A673 (cell line): ENCODE results near the gene FRMPD1. TPM values are rescaled to one million over a fixed set of nuclear protein-coding genes. Genes with fewer than 3 reads are reported as not detected.

Experiments used
- BruUV-seq: library from RNA; stranded (reverse); fragments of 400-500 nt; replicated peaks from 2 replicates; lab custom pipeline; 2021; lab: Mats Ljungman, UMichigan
- CTCF ChIA-PET: fragments of 300-600 bp; sonication (Branson Sonifier 250); formaldehyde crosslinking; loops from one replicate; lab custom pipeline; 2022; ENCODE audit warnings: antibody characterized with exemption; lab: Charles Lee
- POLR2A ChIA-PET: fragments of 300-600 bp; sonication (Branson Sonifier 250); formaldehyde crosslinking; loops from one replicate; lab custom pipeline; 2022; ENCODE audit warnings: antibody characterized with exemption; ENCODE audit not compliant: low non-redundant PET; lab: Charles Lee
- DNase-seq: peaks from one replicate; pipeline ENCODE4 v3.0.0-alpha.2; 2015; ENCODE audit warnings: low spot score
- H3K27ac ChIP-seq: fragments of 200-600 bp; sonication (generic); 2 replicates; pipeline ENCODE4 v1.5.1; 2016; ENCODE audit warnings: mixed run types, low read depth, mild to moderate bottlenecking, mixed read lengths, antibody characterized with exemption, low read length; ENCODE audit not compliant: poor library complexity, severe bottlenecking
- H3K27me3 ChIP-seq: fragments of 200-600 bp; sonication (generic); replicated peaks from 2 replicates; pipeline ENCODE4 v1.6.1; 2017; ENCODE audit warnings: mixed run types, low read depth, mild to moderate bottlenecking, mixed read lengths, antibody characterized with exemption, low read length; ENCODE audit not compliant: insufficient read depth, poor library complexity
- H3K36me3 ChIP-seq: fragments of 200-600 bp; sonication (generic); 2 replicates; pipeline ENCODE4 v1.6.1; 2016; ENCODE audit warnings: mixed run types, mild to moderate bottlenecking, mixed read lengths, antibody characterized with exemption, low read length; ENCODE audit not compliant: insufficient read depth, poor library complexity, severe bottlenecking
- H3K4me1 ChIP-seq: fragments of 200-600 bp; sonication (generic); 2 replicates; pipeline ENCODE4 v1.6.1; 2017; ENCODE audit warnings: mixed run types, mild to moderate bottlenecking, mixed read lengths, antibody characterized with exemption, low read length; ENCODE audit not compliant: insufficient read depth, poor library complexity, severe bottlenecking
- H3K4me3 ChIP-seq: fragments of 200-600 bp; sonication (generic); 2 replicates; pipeline ENCODE4 v1.5.1; 2016; ENCODE audit warnings: low read depth, mixed run types, mild to moderate bottlenecking, mixed read lengths, low read length; ENCODE audit not compliant: poor library complexity, severe bottlenecking
- H3K9me3 ChIP-seq: fragments of 200-600 bp; sonication (generic); 2 replicates; pipeline ENCODE4 v1.6.1; 2016; ENCODE audit warnings: mixed run types, low read depth, mild to moderate bottlenecking, mixed read lengths, antibody characterized with exemption, low read length; ENCODE audit not compliant: poor library complexity, severe bottlenecking
- EZH2 ChIP-seq: fragments of 200-600 bp; sonication (generic); IDR thresholded peaks from 2 replicates; pipeline ENCODE4 v1.6.1; 2017; ENCODE audit warnings: borderline replicate concordance, low read depth, mild to moderate bottlenecking, mixed read lengths, antibody characterized with exemption, low read length; ENCODE audit not compliant: poor library complexity, severe bottlenecking
- intact Hi-C: fragments of 100-400 bp; cut with micrococcal nuclease; formaldehyde crosslinking; loops from one replicate; pipeline ENCODE4 v1.10.0; 2022; ENCODE audit not compliant: unreplicated experiment
- total RNA-seq: library from RNA; stranded (reverse); gene quantifications from 2 replicates; pipeline ENCODE4 v1.2.3, GENCODE V29; 2021
- TF ChIP-seq, protein P1 (sequence below): fragments of 300-800, 200-600 bp; sonication (generic); conservative IDR thresholded peaks from 2 replicates; pipeline ENCODE4 v1.5.1; 2017; ENCODE audit warnings: low read depth, mild to moderate bottlenecking, antibody characterized with exemption, low read length, moderate library complexity, mixed read lengths

FRMPD1 gene
- total RNA-seq, 1 experiment from 2014 or later, result not detected

DNA sequence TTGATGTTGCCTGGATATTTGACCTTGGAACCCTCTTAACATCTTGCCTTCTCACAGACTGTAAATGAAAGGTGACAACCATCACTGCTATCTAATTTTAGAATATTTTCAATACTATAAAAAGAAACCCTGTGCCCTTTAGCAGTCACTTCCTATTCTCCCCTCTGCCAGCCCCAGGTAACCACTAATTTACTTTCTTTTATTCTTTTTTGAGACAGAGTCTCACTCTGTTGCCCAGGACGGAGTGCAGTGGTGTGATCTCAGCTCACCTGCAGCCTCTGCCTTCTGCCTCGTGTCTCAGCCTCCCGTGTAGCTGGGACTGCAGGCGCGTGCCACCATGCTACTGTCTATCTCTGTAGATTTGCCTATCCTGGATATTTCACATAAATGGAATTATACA lies 43.6 kb downstream of the FRMPD1 start:
- TF ChIP-seq EZH2, result no peak
- TF ChIP-seq, protein P1, sequence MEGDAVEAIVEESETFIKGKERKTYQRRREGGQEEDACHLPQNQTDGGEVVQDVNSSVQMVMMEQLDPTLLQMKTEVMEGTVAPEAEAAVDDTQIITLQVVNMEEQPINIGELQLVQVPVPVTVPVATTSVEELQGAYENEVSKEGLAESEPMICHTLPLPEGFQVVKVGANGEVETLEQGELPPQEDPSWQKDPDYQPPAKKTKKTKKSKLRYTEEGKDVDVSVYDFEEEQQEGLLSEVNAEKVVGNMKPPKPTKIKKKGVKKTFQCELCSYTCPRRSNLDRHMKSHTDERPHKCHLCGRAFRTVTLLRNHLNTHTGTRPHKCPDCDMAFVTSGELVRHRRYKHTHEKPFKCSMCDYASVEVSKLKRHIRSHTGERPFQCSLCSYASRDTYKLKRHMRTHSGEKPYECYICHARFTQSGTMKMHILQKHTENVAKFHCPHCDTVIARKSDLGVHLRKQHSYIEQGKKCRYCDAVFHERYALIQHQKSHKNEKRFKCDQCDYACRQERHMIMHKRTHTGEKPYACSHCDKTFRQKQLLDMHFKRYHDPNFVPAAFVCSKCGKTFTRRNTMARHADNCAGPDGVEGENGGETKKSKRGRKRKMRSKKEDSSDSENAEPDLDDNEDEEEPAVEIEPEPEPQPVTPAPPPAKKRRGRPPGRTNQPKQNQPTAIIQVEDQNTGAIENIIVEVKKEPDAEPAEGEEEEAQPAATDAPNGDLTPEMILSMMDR, result no peak
- no peak for DNase-seq
- H3K4me3 ChIP-seq, result no peak overlapping the region
- intact Hi-C loops, result no loop called here
- peaks cover 71% of the 10 kb centered on the region for H3K27me3 ChIP-seq
- POLR2A ChIA-PET, result no interaction called here
- no TSS peak for BruUV-seq
- CTCF ChIA-PET, result no interaction called here
- H3K9me3 ChIP-seq, result no peaks in the 10 kb centered on the region
- H3K4me1 ChIP-seq, result no peaks in the 10 kb centered on the region
- no peaks in the 10 kb centered on the region for H3K36me3 ChIP-seq
- H3K27ac ChIP-seq, result no peak overlapping the region

DNA sequence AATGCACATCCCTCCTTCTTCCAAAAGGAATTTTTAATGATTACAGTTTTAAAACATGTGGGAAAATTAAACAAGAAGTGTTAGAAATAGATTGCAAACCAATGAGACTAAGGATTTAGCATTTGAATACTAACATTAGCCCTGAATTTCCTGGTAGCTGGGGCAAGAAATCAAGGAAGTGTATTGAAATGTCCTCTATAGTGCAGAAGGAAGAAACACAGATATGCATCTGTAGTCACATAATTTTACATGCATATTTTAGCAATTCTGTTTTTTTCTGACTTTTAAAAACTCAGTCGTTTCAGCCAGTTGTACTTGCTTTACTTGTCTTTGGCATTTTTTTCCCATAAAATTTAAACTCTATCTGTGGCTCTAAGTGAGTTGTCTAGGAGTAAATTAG lies 45.8 kb downstream of the FRMPD1 start:
- peaks cover 50% of the 10 kb centered on the region for H3K27me3 ChIP-seq
- BruUV-seq, result no TSS peak
- CTCF ChIA-PET, result no interaction called here
- no peaks in the 10 kb centered on the region for H3K36me3 ChIP-seq
- POLR2A ChIA-PET, result no interaction called here
- intact Hi-C loops, result loop anchor here (5.0 kb wide), 1 partner anchor 44 kb away; the partner anchor contains the start of gene FRMPD1
- no peak overlapping the region for H3K27ac ChIP-seq
- H3K4me1 ChIP-seq, result no peaks in the 10 kb centered on the region
- no peak for TF ChIP-seq EZH2
- TF ChIP-seq, protein P1, result no peak
- no peaks in the 10 kb centered on the region for H3K9me3 ChIP-seq
- no peak overlapping the region for H3K4me3 ChIP-seq
- no peak for DNase-seq

DNA sequence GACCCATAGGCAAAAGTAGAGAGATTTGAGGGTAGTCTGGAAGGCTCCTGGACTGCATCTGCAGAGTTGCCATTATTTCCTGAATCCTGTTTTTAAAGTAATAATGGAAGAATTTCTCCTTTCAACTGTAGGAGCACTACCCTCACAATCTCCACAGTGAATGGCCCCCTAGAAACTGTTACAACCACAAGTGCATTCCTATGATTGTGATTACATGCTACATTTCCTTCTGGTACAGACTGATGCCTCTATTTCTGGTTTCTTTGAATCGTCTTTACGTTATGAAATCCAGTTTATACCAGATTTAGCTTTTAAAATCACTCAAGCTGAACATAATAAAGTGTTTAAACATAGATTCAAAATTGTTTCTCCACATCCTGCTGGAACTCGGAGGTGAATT lies 49.4 kb downstream of the FRMPD1 start:
- CTCF ChIA-PET, result no interaction called here
- no TSS peak for BruUV-seq

More for the DNA sequence above, 49.4 kb downstream of the FRMPD1 start:
- TF ChIP-seq EZH2, result no peak
- TF ChIP-seq, protein P1, result no peak
- no peak overlapping the region for H3K4me3 ChIP-seq
- no peaks in the 10 kb centered on the region for H3K4me1 ChIP-seq
- no peak for DNase-seq
- intact Hi-C loops, result no loop called here
- H3K27ac ChIP-seq, result no peak overlapping the region
- H3K27me3 ChIP-seq, result peaks cover 14% of the 10 kb centered on the region
- H3K9me3 ChIP-seq, result no peaks in the 10 kb centered on the region
- POLR2A ChIA-PET, result no interaction called here
- H3K36me3 ChIP-seq, result no peaks in the 10 kb centered on the region
